Measurements from ENCODE around the gene RRAD. TPM values are rescaled to one million over a fixed set of nuclear protein-coding genes. Genes with fewer than 3 reads are reported as not detected.

The RRAD gene
- total and polyA plus RNA-seq, 4 donors = 0.14 to 0.61 (median 0.54) TPM

DNA sequence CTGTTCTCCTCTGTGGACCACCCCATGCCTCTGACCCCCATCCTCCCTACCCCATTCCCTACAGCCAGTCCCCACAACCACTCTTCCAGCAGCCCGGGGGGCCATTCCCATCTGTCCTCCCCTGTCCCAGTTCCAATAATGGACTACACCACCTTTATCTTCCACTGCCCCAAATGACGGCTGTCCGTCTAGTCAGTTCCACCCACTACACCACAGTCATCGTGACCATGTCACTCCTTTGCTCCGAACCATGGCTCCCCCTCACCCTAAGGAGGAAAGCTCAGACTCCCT is 29.7 kb downstream of the RRAD start (continued):
- TF ChIP-seq, protein P1, sequence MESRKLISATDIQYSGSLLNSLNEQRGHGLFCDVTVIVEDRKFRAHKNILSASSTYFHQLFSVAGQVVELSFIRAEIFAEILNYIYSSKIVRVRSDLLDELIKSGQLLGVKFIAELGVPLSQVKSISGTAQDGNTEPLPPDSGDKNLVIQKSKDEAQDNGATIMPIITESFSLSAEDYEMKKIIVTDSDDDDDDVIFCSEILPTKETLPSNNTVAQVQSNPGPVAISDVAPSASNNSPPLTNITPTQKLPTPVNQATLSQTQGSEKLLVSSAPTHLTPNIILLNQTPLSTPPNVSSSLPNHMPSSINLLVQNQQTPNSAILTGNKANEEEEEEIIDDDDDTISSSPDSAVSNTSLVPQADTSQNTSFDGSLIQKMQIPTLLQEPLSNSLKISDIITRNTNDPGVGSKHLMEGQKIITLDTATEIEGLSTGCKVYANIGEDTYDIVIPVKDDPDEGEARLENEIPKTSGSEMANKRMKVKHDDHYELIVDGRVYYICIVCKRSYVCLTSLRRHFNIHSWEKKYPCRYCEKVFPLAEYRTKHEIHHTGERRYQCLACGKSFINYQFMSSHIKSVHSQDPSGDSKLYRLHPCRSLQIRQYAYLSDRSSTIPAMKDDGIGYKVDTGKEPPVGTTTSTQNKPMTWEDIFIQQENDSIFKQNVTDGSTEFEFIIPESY (IDR thresholded peaks at IDR 0.05) = no peak
- TF ChIP-seq SP1 (IDR thresholded peaks at IDR 0.05) (no peak), GABPA (IDR thresholded peaks at IDR 0.05 in 1 of 2, conservative IDR thresholded peaks at IDR 0.05 in 1 of 2) (no peak), FOXA1 (IDR thresholded peaks at IDR 0.05) (no peak)
- TF ChIP-seq, protein P2, sequence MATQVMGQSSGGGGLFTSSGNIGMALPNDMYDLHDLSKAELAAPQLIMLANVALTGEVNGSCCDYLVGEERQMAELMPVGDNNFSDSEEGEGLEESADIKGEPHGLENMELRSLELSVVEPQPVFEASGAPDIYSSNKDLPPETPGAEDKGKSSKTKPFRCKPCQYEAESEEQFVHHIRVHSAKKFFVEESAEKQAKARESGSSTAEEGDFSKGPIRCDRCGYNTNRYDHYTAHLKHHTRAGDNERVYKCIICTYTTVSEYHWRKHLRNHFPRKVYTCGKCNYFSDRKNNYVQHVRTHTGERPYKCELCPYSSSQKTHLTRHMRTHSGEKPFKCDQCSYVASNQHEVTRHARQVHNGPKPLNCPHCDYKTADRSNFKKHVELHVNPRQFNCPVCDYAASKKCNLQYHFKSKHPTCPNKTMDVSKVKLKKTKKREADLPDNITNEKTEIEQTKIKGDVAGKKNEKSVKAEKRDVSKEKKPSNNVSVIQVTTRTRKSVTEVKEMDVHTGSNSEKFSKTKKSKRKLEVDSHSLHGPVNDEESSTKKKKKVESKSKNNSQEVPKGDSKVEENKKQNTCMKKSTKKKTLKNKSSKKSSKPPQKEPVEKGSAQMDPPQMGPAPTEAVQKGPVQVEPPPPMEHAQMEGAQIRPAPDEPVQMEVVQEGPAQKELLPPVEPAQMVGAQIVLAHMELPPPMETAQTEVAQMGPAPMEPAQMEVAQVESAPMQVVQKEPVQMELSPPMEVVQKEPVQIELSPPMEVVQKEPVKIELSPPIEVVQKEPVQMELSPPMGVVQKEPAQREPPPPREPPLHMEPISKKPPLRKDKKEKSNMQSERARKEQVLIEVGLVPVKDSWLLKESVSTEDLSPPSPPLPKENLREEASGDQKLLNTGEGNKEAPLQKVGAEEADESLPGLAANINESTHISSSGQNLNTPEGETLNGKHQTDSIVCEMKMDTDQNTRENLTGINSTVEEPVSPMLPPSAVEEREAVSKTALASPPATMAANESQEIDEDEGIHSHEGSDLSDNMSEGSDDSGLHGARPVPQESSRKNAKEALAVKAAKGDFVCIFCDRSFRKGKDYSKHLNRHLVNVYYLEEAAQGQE (IDR thresholded peaks at IDR 0.05) = no peak

- Histone ChIP-seq H3K4me3 (ENCODE audit: low read depth in 1 of 3, low read length in 3 of 3) (no peak overlapping the region), H3K9ac (ENCODE audit: low read depth in 1 of 2, low read length in 2 of 2) (no peak overlapping the region), H3K36me3 (ENCODE audit: control insufficient read depth in 4 of 4, insufficient read depth in 3 of 4, low read depth in 1 of 4, low read length in 3 of 4) (no peaks in the 10 kb centered on the region), H3K4me1 (ENCODE audit: control insufficient read depth in 4 of 4, insufficient read depth in 4 of 4, low read length in 3 of 4) (peaks cover 11 to 30% (median 22%) of the 10 kb centered on the region in 4 donors), H3K27ac (ENCODE audit: low read depth in 1 of 2, low read length in 2 of 2) (no peak overlapping the region), H3K27me3 (ENCODE audit: control insufficient read depth in 4 of 4, insufficient read depth in 4 of 4, low read length in 3 of 4) (no peaks in the 10 kb centered on the region), H3K9me3 (ENCODE audit: control insufficient read depth in 4 of 4, low read length in 3 of 4) (no peaks in the 10 kb centered on the region)
- 48% methylated on average over 11 of the region's 11 CpGs for WGBS
- DNase-seq (ENCODE audit: low spot score) = peak; percentile 59
- TF ChIP-seq RAD21 (IDR thresholded peaks at IDR 0.05) (peak; percentile 92 to 96), CTCF (IDR thresholded peaks at IDR 0.05; ENCODE audit: low read depth, low read length, missing input control) (peak; percentile 76), RXRA (IDR thresholded peaks at IDR 0.05) (no peak)
These were observed 30.2 kb downstream of the RRAD start for GRCh38 chr16:66894948-66895688.

DNA sequence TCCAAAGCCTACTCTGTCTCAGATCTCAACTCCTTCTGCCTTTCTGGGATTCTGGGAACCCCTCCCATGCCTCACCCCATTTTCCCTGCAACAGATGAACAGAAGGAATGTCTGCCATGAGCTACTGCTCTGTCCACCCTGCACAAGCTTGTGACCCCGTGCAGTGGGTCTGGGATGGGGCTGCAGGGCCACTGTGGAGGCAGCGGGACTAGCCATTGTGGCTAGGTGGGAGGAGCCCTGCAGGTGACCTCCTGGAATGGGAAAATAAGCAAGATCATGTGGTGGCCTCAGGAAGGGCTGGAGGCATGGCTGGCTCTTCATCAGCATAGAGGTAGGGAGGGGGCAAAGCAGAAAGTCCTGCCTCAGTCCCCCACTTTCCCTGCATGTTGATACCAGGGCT is 31.3 kb downstream of the RRAD start:
- no peak overlapping the region for H3K4me3 ChIP-seq (ENCODE audit: low read depth in 1 of 3, low read length in 3 of 3)
- TF ChIP-seq HNF4A (conservative IDR thresholded peaks at IDR 0.05) = no peak
- no peak for TF ChIP-seq GABPA (IDR thresholded peaks at IDR 0.05 in 1 of 2, conservative IDR thresholded peaks at IDR 0.05 in 1 of 2)
- no peak for TF ChIP-seq EGR1 (IDR thresholded peaks at IDR 0.05; ENCODE audit: low read depth in 2 of 2)
- TF ChIP-seq FOXA2 (IDR thresholded peaks at IDR 0.05) = no peak
- H3K9ac ChIP-seq (ENCODE audit: low read depth in 1 of 2, low read length in 2 of 2) = no peak overlapping the region
- no peak overlapping the region for H3K27ac ChIP-seq (ENCODE audit: low read depth in 1 of 2, low read length in 2 of 2)
- no peaks in the 10 kb centered on the region for H3K27me3 ChIP-seq (ENCODE audit: control insufficient read depth in 4 of 4, insufficient read depth in 4 of 4, low read length in 3 of 4)
- no peaks in the 10 kb centered on the region for H3K9me3 ChIP-seq (ENCODE audit: control insufficient read depth in 4 of 4, low read length in 3 of 4)
- no peak for DNase-seq (ENCODE audit: low spot score)
- peaks cover 6 to 21% (median 13%) of the 10 kb centered on the region in 4 donors for H3K4me1 ChIP-seq (ENCODE audit: control insufficient read depth in 4 of 4, insufficient read depth in 4 of 4, low read length in 3 of 4)
- H3K36me3 ChIP-seq (ENCODE audit: control insufficient read depth in 4 of 4, insufficient read depth in 3 of 4, low read depth in 1 of 4, low read length in 3 of 4) = no peaks in the 10 kb centered on the region
- 92% methylated on average over 2 of the region's 2 CpGs for WGBS

Measured in liver (tissue), 9 donors.